ENCODE measurements around the gene TPCN1. TPM values are rescaled to one million over a fixed set of nuclear protein-coding genes. Genes with fewer than 3 reads are reported as not detected.

Gene TPCN1
- total RNA-seq, 2 donors from 2014 or later: 14.1 to 43.6 TPM

GRCh38 chr12:113326775-113327395 lies 105.6 kb downstream of the TPCN1 start:
- no peaks in the 10 kb centered on the region for H3K27me3 Mint-ChIP-seq
- H3K4me1 Mint-ChIP-seq (ENCODE audit: low read depth in 2 of 2): peaks cover 4 to 13% of the 10 kb centered on the region in 2 donors
- no peak overlapping the region for H3K27ac Mint-ChIP-seq
- no peaks in the 10 kb centered on the region for H3K9me3 Mint-ChIP-seq
- no peak for ATAC-seq
- no peak overlapping the region for H3K4me3 Mint-ChIP-seq
- DNase-seq (ENCODE audit: low spot score): no peak
- H3K36me3 Mint-ChIP-seq: peaks cover 4% of the 10 kb centered on the region

- Mint-ChIP-seq H3K27me3 (no peaks in the 10 kb centered on the region), H3K4me3 (no peak overlapping the region), H3K27ac (no peak overlapping the region), H3K9me3 (no peaks in the 10 kb centered on the region), H3K36me3 (peaks cover 9% of the 10 kb centered on the region), H3K4me1 (ENCODE audit: low read depth in 2 of 2) (peaks cover 7 to 10% of the 10 kb centered on the region in 2 donors)
- no peak for ATAC-seq
- DNase-seq (ENCODE audit: low spot score): no peak
Measured at GRCh38 chr12:113328368-113328889, 107.2 kb downstream of the TPCN1 start.

GRCh38 chr12:113329022-113329790 lies 107.9 kb downstream of the TPCN1 start:
- ATAC-seq: no peak
- H3K9me3 Mint-ChIP-seq: no peaks in the 10 kb centered on the region
- no peaks in the 10 kb centered on the region for H3K27me3 Mint-ChIP-seq
- peak overlapping the region in 1 of 2 donors; percentile 30 for H3K27ac Mint-ChIP-seq
- peaks cover 12 to 14% of the 10 kb centered on the region in 2 donors for H3K4me1 Mint-ChIP-seq (ENCODE audit: low read depth in 2 of 2)
- H3K36me3 Mint-ChIP-seq: peaks cover 9% of the 10 kb centered on the region
- no peak for DNase-seq (ENCODE audit: low spot score)
- no peak overlapping the region for H3K4me3 Mint-ChIP-seq

GRCh38 chr12:113329791-113330417 lies 108.6 kb downstream of the TPCN1 start:
- H3K4me3 Mint-ChIP-seq: no peak overlapping the region
- no peaks in the 10 kb centered on the region for H3K9me3 Mint-ChIP-seq
- peaks cover 19% of the 10 kb centered on the region in 2 donors for H3K4me1 Mint-ChIP-seq (ENCODE audit: low read depth in 2 of 2)
- ATAC-seq: no peak
- peaks cover 9% of the 10 kb centered on the region for H3K36me3 Mint-ChIP-seq
- no peaks in the 10 kb centered on the region for H3K27me3 Mint-ChIP-seq
- H3K27ac Mint-ChIP-seq: peak overlapping the region in 1 of 2 donors; percentile 30
- DNase-seq (ENCODE audit: low spot score): no peak

GRCh38 chr12:113330505-113330904 lies 109.2 kb downstream of the TPCN1 start:
- Mint-ChIP-seq H3K9me3 (no peaks in the 10 kb centered on the region), H3K4me1 (ENCODE audit: low read depth in 2 of 2) (peaks cover 19% of the 10 kb centered on the region in 2 donors), H3K27me3 (no peaks in the 10 kb centered on the region), H3K4me3 (no peak overlapping the region), H3K27ac (no peak overlapping the region), H3K36me3 (peaks cover 9% of the 10 kb centered on the region)
- no peak for DNase-seq (ENCODE audit: low spot score)
- ATAC-seq: no peak

- DNase-seq (ENCODE audit: low spot score) (no peak), ATAC-seq (no peak)
- Mint-ChIP-seq H3K4me3 (no peak overlapping the region), H3K36me3 (peaks cover 9% of the 10 kb centered on the region), H3K27ac (no peak overlapping the region), H3K4me1 (ENCODE audit: low read depth in 2 of 2) (peaks cover 19% of the 10 kb centered on the region in 2 donors), H3K9me3 (no peaks in the 10 kb centered on the region), H3K27me3 (peaks cover 0 to 2% of the 10 kb centered on the region in 2 donors)
Measured at GRCh38 chr12:113332688-113333417, 111.6 kb downstream of the TPCN1 start.

- DNase-seq (ENCODE audit: low spot score): no peak
- ATAC-seq: no peak
- H3K4me1 Mint-ChIP-seq (ENCODE audit: low read depth in 2 of 2): peaks cover 17 to 19% of the 10 kb centered on the region in 2 donors
- peaks cover 9% of the 10 kb centered on the region for H3K36me3 Mint-ChIP-seq
- no peak overlapping the region for H3K4me3 Mint-ChIP-seq
- H3K27me3 Mint-ChIP-seq: peaks cover 0 to 2% of the 10 kb centered on the region in 2 donors
- H3K27ac Mint-ChIP-seq: no peak overlapping the region
- H3K9me3 Mint-ChIP-seq: no peaks in the 10 kb centered on the region
Measured at GRCh38 chr12:113333418-113333750, 112.1 kb downstream of the TPCN1 start.

- H3K9me3 Mint-ChIP-seq: no peaks in the 10 kb centered on the region
- ATAC-seq (peak; percentile 1), DNase-seq (ENCODE audit: low spot score) (no peak)
- peak overlapping the region; percentile 93 for H3K4me3 Mint-ChIP-seq
- peaks cover 17 to 19% of the 10 kb centered on the region in 2 donors for H3K4me1 Mint-ChIP-seq (ENCODE audit: low read depth in 2 of 2)
- peaks cover 0 to 2% of the 10 kb centered on the region in 2 donors for H3K27me3 Mint-ChIP-seq
- peaks cover 9% of the 10 kb centered on the region for H3K36me3 Mint-ChIP-seq
- H3K27ac Mint-ChIP-seq: peak overlapping the region; percentile 15 to 53
Measured at GRCh38 chr12:113333877-113334785, 112.9 kb downstream of the TPCN1 start.

- H3K9me3 Mint-ChIP-seq: no peaks in the 10 kb centered on the region
- DNase-seq (ENCODE audit: low spot score): peak; percentile 89
- peak within 1 kb of the TSS; percentile 15 to 53 for H3K27ac Mint-ChIP-seq
- H3K36me3 Mint-ChIP-seq: peaks cover 9% of the 10 kb centered on the region
- H3K27me3 Mint-ChIP-seq: peaks cover 0 to 2% of the 10 kb centered on the region in 2 donors
- H3K4me3 Mint-ChIP-seq: peak within 1 kb of the TSS; percentile 93
- H3K4me1 Mint-ChIP-seq (ENCODE audit: low read depth in 2 of 2): peaks cover 10 to 19% of the 10 kb centered on the region in 2 donors
- ATAC-seq: peak; percentile 100
Measured at GRCh38 chr12:113334786-113335539, 113.7 kb downstream of the TPCN1 start, which contains the start of gene SLC8B1. SLC8B1 (minus strand) TSS chr12:113335109; CDS start chr12:113332878, 2,231 bp downstream.

GRCh38 chr12:113339540-113339939 lies 118.3 kb downstream of the TPCN1 start:
- H3K4me3 Mint-ChIP-seq: no peak overlapping the region
- H3K27ac Mint-ChIP-seq: peak overlapping the region in 1 of 2 donors; percentile 41
- no peak for DNase-seq (ENCODE audit: low spot score)
- H3K9me3 Mint-ChIP-seq: no peaks in the 10 kb centered on the region
- H3K27me3 Mint-ChIP-seq: peaks cover 0 to 2% of the 10 kb centered on the region in 2 donors
- no peaks in the 10 kb centered on the region for H3K36me3 Mint-ChIP-seq
- ATAC-seq: no peak
- H3K4me1 Mint-ChIP-seq (ENCODE audit: low read depth in 2 of 2): peaks cover 2 to 3% of the 10 kb centered on the region in 2 donors

GRCh38 chr12:113340061-113340460 lies 118.8 kb downstream of the TPCN1 start:
- ATAC-seq (no peak), DNase-seq (ENCODE audit: low spot score) (no peak)
- Mint-ChIP-seq H3K27me3 (peaks cover 0 to 2% of the 10 kb centered on the region in 2 donors), H3K9me3 (no peaks in the 10 kb centered on the region), H3K4me1 (ENCODE audit: low read depth in 2 of 2) (no peaks in the 10 kb centered on the region), H3K36me3 (no peaks in the 10 kb centered on the region), H3K4me3 (no peak overlapping the region), H3K27ac (peak overlapping the region in 1 of 2 donors; percentile 41)

- no peak for DNase-seq (ENCODE audit: low spot score)
- Mint-ChIP-seq H3K9me3 (no peaks in the 10 kb centered on the region), H3K4me1 (ENCODE audit: low read depth in 2 of 2) (no peaks in the 10 kb centered on the region), H3K27ac (no peak overlapping the region), H3K36me3 (no peaks in the 10 kb centered on the region), H3K4me3 (no peak overlapping the region), H3K27me3 (peaks cover 0 to 2% of the 10 kb centered on the region in 2 donors)
- peak in 1 of 2 donors; percentile 31 for ATAC-seq
Measured at GRCh38 chr12:113341535-113341934, 120.3 kb downstream of the TPCN1 start.
